Right ventricle myocardium inferior (tissue), 1 donor: Measurements from ENCODE around the gene GULP1. TPM values are rescaled to one million over a fixed set of nuclear protein-coding genes. Genes with fewer than 3 reads are reported as not detected.
"Not testable (repeated sequence)": the region's sequence is repeated elsewhere in the genome, so short reads cannot be mapped to it uniquely, and the experiment has no call there.

Experiments
- ATAC-seq: fragments of 200-7000 bp; cut with Tn5 transposase; one replicate; pipeline ENCODE4 v1.9.1; 2020; ENCODE audit warnings: mild to moderate bottlenecking, moderate library complexity
- DNase-seq: peaks from one replicate; pipeline ENCODE4 v3.0.0; 2021; ENCODE audit errors: missing footprints
- intact Hi-C: fragments of 100-400 bp; cut with DNase I; formaldehyde crosslinking; loops from one replicate; pipeline ENCODE4 v1.11.0; 2022
- total RNA-seq: library from RNA; stranded (reverse); fragmentation: NEBNext Ultra II Directional; extraction: Animal tissue kit (Norgen Biotek cat#: 25700); gene quantifications from one replicate; pipeline ENCODE4 v1.2.1, GENCODE V29; 2021
- donor health status: DM: no; HTN: yes; CAD: no; lungs with severe emphysema.

The GULP1 gene
- total RNA-seq, 1 donor from 2014 or later: 6.7 TPM

- ATAC-seq (no peak), DNase-seq (no peak)
- intact Hi-C loops: loop anchor here (5.0 to 10.0 kb wide), 4 partner anchors 38 to 883 kb away; no protein-coding TSS in a partner anchor
These were observed 238.0 kb downstream of the GULP1 start for GRCh38 chr2:188529710-188530109.

GRCh38 chr2:188534875-188535274 is 243.2 kb downstream of the GULP1 start:
- ATAC-seq (no peak), DNase-seq (no peak)
- intact Hi-C loops: loop anchor here (5.0 kb wide), 1 partner anchor 32 kb away; no protein-coding TSS in a partner anchor

GRCh38 chr2:188551671-188552070 is 260.0 kb downstream of the GULP1 start:
- intact Hi-C loops: no loop called here
- DNase-seq (no peak), ATAC-seq (no peak)

GRCh38 chr2:188557081-188557480 is 265.4 kb downstream of the GULP1 start:
- no peak for DNase-seq
- ATAC-seq: no peak
- intact Hi-C loops: no loop called here

- ATAC-seq, intact Hi-C loops, DNase-seq: not testable (repeated sequence)
These were observed 267.8 kb downstream of the GULP1 start for GRCh38 chr2:188559455-188559854.

- intact Hi-C loops: no loop called here
- ATAC-seq (no peak), DNase-seq (no peak)
These were observed 269.9 kb downstream of the GULP1 start for GRCh38 chr2:188561473-188561979.

GRCh38 chr2:188569431-188570165 is 277.9 kb downstream of the GULP1 start:
- DNase-seq (no peak), ATAC-seq (no peak)
- intact Hi-C loops: loop anchor here (5.0 kb wide), 1 partner anchor 37 kb away; no protein-coding TSS in a partner anchor

- ATAC-seq (no peak), DNase-seq (no peak)
- intact Hi-C loops: no loop called here
These were observed 278.7 kb downstream of the GULP1 start for GRCh38 chr2:188570370-188570769.

GRCh38 chr2:188571543-188572303 is 280.0 kb downstream of the GULP1 start:
- ATAC-seq (no peak), DNase-seq (no peak)
- intact Hi-C loops: no loop called here

GRCh38 chr2:188572592-188572991 is 280.9 kb downstream of the GULP1 start:
- ATAC-seq: no peak
- intact Hi-C loops: no loop called here
- no peak for DNase-seq

- intact Hi-C loops: no loop called here
- ATAC-seq (no peak), DNase-seq (no peak)
These were observed 281.8 kb downstream of the GULP1 start for GRCh38 chr2:188573453-188573852.

- ATAC-seq: no peak
- intact Hi-C loops: no loop called here
- no peak for DNase-seq
These were observed 284.3 kb downstream of the GULP1 start for GRCh38 chr2:188576006-188576405.

- intact Hi-C loops: no loop called here
These were observed 285.0 kb downstream of the GULP1 start for GRCh38 chr2:188576651-188577050.

GRCh38 chr2:188577231-188577630 is 285.6 kb downstream of the GULP1 start:
- intact Hi-C loops: no loop called here
- no peak for ATAC-seq

More at GRCh38 chr2:188576651-188577050, 285.0 kb downstream of the GULP1 start:
- no peak for DNase-seq
- ATAC-seq: no peak

GRCh38 chr2:188580738-188581137 is 289.1 kb downstream of the GULP1 start:
- intact Hi-C loops: no loop called here
- DNase-seq: peak; percentile 33
- ATAC-seq: no peak

More at GRCh38 chr2:188577231-188577630, 285.6 kb downstream of the GULP1 start:
- no peak for DNase-seq

GRCh38 chr2:188582211-188582610 is 290.5 kb downstream of the GULP1 start:
- ATAC-seq: no peak
- intact Hi-C loops: no loop called here
- no peak for DNase-seq

- no peak for ATAC-seq
- intact Hi-C loops: no loop called here
These were observed 296.6 kb downstream of the GULP1 start for GRCh38 chr2:188588235-188588634.

GRCh38 chr2:188596054-188596453 is 304.4 kb downstream of the GULP1 start:
- no peak for DNase-seq
- no peak for ATAC-seq
- intact Hi-C loops: no loop called here

More at GRCh38 chr2:188588235-188588634, 296.6 kb downstream of the GULP1 start:
- DNase-seq: no peak

- intact Hi-C loops: no loop called here
- ATAC-seq (peak; percentile 57), DNase-seq (no peak)
These were observed 306.9 kb downstream of the GULP1 start for GRCh38 chr2:188598551-188598950.

- DNase-seq (no peak), ATAC-seq (no peak)
- intact Hi-C loops: no loop called here
These were observed 307.5 kb downstream of the GULP1 start for GRCh38 chr2:188599140-188599539.
